HG02763 (cell line): ENCODE results near the gene SAPCD2.
"Not testable (repeated sequence)": the region's sequence is repeated elsewhere in the genome, so short reads cannot be mapped to it uniquely, and the experiment has no call there.

ENCODE experiments used
- ATAC-seq: cut with Tn5 transposase; IDR thresholded peaks from one replicate; pipeline ENCODE4 v1.9.1; 2021; ENCODE audit warnings: mild to moderate bottlenecking, moderate library complexity; ENCODE audit not compliant: unreplicated experiment

Gene SAPCD2

GRCh38 chr9:137033481-137033880 lies 36.9 kb downstream of the SAPCD2 start:
- ATAC-seq = not testable (repeated sequence)

DNA sequence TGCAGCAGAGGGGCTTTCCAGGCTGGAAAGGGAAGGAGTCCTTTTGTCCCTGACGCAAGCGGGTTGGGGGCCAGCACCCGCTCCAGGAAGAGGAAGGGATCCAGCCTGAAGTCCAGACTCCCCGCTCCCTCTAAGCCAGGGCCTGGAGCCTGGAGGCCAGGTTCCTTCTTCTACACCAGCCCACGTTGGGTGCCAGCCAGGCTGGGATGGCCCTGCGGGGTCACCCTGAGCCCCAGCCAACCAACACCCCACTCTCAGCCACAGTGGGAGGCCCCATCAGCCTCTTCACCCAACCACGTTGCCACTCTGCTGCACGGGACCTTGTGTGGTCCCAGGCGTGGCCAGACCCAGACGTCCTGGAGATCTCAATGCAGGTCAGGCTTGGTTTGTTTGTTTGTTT lies 37.5 kb downstream of the SAPCD2 start:
- ATAC-seq = no peak

GRCh38 chr9:137031904-137032640 lies 38.3 kb downstream of the SAPCD2 start, which contains the start of gene FUT7:
Gene FUT7 (minus strand): TSS chr9:137032088. CDS start chr9:137031991, 97 bp downstream.
- ATAC-seq = no peak

DNA sequence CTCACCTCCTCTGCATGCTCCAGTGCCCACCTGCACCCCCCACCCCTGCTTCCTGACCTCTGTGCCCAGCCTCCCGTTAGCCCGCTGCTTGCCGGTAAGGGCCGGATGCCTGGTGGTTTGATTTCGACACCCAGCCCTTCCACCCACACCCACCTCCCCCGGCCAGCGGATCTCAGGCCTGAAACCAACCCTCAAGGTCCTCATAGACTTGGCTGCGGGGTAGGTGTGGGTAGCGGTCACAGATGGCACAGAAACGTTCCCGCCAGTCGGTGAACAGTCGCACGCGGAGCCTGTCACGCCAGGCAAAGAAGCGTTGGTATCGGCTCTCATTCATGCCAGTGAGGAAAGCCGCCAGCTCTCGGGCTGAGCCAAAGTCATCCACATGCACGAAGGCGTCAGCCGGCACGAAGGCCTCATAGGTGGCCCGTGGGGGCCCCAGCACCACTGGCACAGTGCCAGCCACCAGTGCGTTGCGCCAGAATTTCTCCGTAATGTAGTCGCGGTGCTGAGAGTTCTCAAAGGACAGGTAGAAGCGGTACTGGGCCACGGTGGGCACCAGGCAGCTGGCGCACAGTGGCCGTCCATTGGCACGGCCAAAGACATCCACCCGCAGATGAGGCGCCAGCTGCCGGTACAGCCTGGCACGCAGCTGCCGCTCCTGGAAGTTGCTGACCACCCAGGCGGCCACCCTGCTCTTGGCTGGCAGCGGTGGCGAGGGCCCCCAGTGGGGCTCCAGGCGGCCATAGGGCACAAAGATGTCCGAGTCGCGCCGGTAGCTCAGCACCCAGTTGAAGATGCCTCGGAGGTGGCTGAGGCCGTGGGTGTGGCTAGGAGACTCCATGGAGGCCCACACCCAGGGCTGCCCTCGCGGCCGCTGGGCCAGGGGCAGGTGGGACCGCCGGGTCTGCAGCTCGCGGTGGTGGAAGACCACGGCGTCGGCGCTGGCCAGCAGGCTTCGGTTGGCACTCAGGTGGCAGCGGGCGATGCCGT lies 39.5 kb downstream of the SAPCD2 start:
- ATAC-seq = no peak

GRCh38 chr9:137030006-137030405 lies 40.4 kb downstream of the SAPCD2 start:
- ATAC-seq = no peak

DNA sequence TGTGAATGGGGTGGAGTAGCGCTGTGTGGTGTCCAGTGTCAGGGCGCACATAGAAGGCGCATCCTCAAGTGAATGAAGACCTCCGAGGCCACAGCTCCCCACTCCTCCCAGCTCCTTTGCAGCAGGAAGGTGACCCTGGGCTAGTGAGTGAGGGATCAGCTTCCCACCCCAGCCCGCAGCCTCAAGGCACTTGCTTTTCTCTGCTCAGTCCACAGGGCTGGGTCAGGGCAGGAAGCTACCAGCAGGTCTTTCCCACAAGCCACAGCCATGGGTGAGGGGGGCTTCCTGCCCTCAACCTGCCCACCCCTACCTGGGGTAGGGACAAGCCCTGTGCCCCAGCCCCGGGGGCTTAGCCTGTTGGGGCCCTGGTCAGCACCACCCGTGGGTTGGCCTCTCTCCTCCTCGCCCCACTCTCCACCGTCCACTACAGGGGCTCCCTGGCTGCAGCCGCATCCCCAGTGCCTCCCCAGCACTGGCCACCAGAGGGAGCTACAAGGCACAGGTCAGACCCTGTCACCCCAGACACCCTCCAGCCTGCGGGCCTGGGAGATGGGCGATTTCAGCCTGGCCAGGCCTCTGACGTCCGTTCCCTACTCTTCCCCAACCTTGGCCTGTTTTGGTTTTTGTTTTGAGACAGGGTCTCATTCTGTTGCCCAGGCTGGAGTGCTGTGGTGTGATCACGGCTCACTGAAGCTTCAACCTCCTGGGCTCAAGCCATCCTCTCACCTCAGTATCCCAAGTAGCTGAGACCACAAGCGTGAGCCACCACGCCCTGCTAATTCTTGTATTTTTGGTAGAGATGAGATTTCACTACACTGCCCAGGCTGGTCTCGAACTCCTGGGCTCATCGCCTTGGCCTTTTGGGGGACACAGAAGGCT lies 41.1 kb downstream of the SAPCD2 start:
- no peak for ATAC-seq

DNA sequence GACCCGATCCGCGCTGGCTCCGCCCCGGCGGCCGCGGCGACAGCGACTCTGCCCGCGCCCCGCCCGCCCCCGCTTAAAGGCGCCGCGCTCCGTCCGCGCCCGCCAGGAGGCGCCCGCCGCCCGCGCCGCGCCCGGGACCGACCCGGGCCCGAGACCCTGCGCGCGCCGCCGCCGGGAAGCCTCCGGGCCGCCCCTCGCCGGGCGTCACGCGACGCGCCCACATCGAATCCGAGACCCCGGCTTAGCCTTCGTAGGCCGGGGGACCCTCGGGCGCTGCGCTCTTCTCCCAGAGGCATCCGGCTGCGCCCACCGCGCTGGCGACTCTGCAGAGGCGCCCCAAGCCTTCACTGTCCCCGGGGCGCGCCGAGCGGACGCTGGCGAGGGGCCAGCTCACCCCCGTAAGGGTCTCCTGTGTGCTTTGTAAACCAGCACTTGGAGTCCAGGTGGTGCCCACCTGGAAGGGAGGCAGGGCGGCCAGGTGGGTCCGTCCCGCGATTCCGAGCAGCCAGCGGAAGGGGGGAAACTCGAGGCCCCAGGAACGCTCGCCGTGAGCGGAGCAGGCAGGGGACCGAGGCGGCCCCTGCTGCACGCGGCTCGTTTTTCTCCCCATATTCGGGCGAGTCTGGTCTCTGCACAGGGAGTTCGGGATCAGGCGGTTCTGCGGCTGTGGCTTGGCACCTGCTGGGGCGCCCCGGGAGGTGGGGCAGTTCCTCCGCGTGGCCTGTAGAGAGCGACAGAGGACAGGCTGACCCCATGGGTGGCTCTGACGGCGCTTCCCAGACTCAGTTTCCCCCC lies 41.9 kb downstream of the SAPCD2 start:
- ATAC-seq = peak; percentile 50

DNA sequence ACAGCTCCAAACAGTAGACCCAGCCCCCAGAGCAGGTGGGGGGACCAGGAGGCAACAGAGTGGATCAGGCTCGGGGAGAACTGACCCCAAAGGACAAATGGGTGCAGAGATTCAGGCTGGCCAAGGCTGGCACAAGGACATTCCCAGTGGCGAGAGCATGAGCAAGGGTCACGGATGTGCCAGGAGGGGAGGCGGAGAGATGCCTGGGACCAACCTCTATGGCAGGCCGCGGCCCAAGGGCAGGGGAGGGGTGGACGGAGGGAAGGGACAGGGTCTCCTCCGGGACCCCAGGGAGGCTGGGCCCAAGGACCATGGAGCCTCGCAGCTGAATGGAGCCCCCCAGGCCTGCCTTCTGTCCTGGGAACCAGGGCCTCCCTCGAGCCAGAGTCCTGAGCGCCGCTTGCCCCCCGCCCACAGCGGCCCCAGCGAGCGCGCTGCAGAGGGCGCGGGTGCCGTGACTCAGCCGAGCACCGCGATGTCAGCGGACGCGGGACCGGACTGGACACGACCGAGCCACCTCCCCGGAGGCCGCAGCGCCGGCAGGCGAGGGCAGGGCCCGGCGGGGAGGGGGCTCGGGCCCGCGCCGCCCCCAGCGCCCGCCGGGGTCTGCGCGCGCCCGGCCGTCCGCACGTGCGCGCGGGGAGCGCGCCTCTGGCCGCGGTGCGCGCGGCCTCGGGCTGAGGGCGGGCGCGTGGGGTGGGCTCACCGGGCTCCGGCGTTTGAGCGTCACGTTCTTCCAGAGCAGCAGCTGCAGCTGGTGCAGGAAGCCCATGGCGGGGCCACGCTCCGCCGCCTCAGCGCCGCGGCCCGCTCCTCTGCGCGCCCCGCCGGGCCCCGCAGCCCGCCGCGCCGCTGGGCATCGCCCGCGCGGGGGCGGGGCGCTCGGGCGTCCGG lies 42.7 kb downstream of the SAPCD2 start, which contains the start of gene ABCA2:
Gene ABCA2, minus strand, starts transcription at position 869 of the 894 bp plus-strand sequence. Its CDS starts 97 bp downstream, at position 772.
- ATAC-seq = no peak

GRCh38 chr9:137026828-137027227 lies 43.5 kb downstream of the SAPCD2 start:
- ATAC-seq = no peak

DNA sequence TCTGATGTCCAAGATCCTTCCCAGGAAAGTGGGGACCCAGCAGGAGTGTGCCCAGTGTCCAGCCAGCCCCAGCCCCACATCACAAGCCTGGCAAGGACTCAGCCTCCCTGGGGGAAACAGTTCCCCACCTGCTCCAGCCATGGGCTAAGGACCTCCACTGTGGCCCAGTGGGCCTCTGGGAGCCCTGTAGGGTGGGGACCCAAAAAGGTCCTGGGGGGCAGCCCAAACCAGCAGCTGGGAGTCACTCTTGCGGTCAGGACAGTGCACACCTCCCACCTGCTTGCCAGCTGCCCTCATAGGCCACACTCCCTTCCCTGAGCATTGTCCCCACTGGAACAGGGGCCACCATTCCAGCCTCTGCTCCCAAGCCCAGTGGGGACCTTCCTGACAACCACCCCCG lies 44.0 kb downstream of the SAPCD2 start:
- ATAC-seq = no peak

DNA sequence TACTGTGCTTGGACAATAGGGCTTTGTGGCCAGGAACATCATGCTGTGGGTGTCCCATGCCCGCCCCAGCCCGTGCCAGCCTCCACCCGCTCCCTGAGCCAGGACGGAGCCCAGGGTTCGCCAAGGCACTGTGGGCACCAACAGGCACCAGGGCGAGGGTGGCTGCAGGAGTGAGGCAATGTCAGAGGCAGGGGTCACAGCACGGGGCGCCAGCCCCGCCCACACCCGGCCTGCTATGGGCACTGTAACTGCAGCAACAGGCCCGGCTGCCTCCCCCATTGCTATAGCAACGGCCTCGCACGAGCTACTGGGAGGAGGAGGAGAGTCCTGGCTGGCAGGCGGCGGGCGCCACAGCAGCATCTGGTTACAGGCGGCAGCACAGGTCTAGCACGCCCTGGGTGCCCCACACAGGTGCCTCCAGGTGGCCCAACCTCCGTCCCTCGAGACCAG lies 44.8 kb downstream of the SAPCD2 start:
- no peak for ATAC-seq

DNA sequence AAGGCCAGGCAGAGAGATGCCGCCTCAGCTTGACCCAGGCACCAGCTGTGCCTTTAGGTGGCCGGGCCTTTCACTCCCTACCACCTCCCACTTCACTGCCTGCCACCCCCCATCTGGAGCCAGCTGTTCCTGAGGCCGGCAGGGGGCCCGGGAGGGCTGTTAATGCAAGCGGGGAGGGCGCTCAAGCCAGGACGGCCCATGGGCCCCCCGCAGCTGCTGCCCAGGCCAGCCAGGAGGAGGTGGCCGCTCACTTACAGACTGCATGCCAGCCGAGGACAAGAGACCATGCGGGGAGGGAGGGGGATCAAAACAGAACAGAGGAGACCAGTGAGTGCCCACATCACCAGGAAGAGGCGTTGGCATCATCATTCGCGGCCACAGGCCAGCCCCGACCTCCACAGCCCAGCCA lies 46.8 kb downstream of the SAPCD2 start:
- ATAC-seq = no peak

DNA sequence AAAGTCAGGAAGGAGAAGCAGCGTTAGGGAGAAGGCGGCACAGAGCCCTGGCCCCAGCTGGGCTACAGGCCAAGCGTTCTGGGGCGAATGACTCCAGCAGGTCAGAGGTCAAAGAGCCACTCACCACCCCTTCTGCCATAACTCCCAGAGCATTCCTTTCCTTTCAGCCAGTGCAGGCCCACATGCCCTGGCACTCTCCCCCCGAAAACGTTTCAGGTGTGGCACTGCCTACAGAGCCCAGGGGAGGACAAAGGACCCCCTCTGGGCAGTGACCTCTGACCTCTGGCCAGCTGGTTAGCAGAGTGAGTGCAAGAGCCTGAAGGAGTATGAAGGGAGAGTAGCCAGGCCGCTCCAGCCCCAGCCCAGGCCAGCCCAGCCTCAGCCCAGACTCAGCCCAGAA lies 47.2 kb downstream of the SAPCD2 start:
- no peak for ATAC-seq

DNA sequence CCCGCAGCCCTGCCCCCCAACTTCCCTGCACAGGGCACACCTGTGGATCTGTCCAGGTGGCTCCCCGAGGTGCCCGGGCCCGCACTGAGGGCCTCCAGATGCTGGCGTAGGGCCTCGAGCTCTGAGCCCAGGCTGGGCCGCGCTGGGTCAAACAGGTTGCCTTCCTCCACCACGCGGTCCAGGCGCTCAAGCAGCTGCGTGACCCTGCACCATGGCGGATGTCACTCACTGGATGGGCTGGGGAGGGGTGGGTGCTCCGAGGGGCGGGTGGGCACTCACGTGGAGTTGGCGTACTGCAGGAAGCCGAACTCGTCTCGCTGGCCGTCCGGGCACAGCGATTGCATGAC lies 47.7 kb downstream of the SAPCD2 start:
- ATAC-seq = no peak

DNA sequence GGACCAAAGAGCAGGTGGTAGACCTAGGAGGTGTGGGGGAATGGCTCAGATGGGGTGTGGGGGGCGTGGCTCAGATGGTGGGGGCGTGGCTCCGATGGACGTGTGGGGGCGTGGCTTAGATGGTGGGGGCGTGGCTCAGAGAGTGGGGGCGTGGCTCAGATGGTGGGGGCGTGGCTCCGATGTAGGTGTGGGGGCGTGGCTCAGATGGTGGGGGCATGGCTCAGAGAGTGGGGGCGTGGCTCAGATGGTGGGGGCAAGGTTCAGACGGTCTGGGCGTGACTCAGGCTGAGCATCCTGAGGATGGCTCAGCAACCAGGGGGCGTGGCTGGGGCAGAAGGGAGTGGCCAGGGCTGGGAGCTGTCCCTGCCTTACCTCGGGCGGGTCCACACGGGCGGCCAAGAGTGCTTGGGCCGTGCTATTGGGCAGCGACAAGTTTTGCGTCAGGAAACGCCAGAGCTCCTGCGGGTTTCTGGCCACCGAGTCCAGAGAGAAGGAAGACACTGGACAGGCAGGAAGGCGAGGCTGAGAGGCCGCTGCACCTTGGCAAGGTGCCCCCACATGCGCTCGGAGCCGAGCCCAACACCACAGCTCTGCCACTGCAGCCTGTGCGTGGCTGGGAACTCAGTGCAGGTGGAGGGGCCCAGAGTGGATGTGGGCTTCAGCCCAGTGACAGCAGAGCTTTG lies 48.2 kb downstream of the SAPCD2 start:
- ATAC-seq = no peak

DNA sequence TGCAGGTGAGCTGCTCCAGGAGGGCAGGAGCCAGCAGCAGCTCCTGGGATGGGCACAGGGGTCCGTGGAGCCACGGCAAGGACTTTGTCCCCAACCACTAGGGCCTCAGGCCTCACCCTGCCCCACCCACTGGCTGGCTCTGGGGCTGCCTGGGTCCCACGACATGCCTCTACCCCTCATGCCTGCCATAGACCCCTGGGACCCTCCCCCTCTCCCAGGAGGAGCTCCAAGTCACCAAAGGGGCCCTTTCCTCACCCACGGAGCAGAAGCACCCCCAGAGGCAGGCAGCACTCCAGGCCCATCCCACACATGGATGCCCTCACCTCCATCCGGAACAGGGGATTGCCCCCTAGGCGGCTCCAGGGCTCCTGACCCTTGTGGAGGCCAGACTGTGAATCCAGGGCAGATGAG lies 48.8 kb downstream of the SAPCD2 start:
- no peak for ATAC-seq

- no peak for ATAC-seq
Observed at GRCh38 chr9:137020771-137021567, 49.4 kb downstream of the SAPCD2 start.
